HG03432 (cell line): ENCODE data around the gene MARK3.
"Not testable (repeated sequence)": the region's sequence is repeated elsewhere in the genome, so short reads cannot be mapped to it uniquely, and the experiment has no call there.

Experiments used
- ATAC-seq: cut with Tn5 transposase; IDR thresholded peaks from one replicate; pipeline ENCODE4 v1.9.1; 2021; ENCODE audit warnings: mild to moderate bottlenecking, moderate library complexity; ENCODE audit not compliant: unreplicated experiment

MARK3 gene

DNA sequence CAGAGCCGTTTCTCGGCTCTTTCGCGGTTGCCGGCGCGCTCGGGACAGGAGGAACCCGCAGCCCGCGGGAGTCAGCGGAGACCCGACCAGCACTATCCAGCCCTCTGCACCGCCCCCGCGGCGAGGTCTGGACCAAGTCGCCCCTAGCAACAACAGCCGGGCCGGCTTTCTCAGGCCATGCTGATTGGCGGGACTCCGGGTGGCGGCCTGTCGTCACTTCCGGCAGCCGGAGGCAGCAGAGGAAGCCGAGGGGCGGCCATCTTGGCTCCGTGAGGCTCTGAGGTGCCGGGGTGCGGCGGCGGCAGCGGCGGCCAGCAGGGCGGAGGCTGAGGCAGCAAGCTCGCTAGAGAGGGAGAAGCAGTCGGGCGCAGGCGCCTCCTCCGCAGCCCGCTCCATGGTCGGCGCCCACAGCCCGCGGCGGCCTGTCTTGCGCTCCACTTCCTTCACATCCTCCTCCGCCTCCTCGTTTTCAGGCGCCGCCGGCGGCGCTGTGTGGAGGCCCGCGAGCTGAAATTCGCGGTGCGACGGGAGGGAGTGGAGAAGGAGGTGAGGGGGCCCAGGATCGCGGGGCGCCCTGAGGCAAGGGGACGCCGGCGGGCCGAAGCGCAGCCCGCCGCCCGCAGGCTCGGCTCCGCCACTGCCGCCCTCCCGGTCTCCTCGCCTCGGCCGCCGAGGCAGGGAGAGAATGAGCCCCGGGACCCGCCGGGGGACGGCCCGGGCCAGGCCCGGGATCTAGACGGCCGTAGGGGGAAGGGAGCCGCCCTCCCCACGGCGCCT lies at the start of gene MARK3:
Gene MARK3, plus strand, starts transcription at position 264 of the 777 bp plus-strand sequence. CDS start 615 bp downstream, outside the sequence.
- ATAC-seq, result peak; percentile 94

DNA sequence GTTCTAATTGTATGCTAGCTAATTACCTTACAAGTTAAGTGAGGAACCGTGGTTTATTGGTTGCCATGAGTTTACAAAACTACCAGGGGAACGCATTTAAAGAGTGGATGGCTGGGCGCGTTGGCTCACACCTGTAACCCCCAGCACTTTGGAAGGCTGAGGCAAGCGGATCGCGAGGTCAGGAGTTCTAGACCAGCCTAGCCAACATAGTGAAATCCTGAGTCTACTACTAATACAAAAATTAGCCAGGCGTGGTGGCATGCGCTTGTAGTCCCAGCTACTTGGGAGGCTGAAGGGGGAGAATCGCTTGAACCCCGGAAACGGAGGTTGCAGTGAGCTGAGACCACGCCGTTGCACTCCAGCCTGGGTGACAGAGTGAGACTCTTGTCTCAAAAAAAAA lies 49.0 kb upstream of the MARK3 start:
- ATAC-seq, result no peak

DNA sequence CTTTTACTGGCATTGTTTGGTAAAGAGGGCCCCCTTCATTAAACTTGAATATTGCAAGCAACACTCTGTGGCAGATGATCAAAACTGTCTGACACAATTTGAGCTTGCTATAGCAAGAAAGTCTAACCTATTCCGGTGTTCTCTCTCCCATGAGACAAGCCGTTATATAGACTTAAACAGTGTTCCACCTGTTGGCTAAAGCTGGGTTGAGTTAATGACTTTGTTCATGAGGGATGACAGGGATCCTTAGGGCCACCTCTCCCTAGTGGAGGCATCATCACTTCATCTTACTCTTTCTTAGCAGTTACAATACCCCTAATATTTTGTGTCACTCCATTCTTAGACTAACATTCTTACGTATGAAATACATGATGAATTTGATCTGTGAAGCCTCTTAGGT lies 47.4 kb upstream of the MARK3 start:
- no peak for ATAC-seq

DNA sequence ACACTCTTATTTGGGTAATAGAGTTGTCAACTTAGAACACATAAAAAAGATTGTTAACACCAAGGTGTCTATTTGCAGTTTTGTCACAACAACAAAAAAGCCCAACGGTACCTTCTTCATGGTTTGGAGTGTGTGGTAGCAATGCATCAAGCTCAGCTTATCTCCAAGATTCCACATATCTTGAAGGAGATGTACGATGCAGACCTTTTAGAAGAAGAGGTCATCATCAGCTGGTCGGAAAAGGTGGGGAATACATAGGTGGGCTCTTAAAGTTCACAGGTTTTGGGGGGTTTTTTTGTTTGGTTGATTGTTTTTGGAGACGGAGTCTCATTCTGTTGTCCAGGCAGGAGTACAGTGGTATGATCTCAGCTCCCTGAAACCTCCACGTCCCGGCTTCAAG lies 45.7 kb upstream of the MARK3 start:
- ATAC-seq, result no peak

DNA sequence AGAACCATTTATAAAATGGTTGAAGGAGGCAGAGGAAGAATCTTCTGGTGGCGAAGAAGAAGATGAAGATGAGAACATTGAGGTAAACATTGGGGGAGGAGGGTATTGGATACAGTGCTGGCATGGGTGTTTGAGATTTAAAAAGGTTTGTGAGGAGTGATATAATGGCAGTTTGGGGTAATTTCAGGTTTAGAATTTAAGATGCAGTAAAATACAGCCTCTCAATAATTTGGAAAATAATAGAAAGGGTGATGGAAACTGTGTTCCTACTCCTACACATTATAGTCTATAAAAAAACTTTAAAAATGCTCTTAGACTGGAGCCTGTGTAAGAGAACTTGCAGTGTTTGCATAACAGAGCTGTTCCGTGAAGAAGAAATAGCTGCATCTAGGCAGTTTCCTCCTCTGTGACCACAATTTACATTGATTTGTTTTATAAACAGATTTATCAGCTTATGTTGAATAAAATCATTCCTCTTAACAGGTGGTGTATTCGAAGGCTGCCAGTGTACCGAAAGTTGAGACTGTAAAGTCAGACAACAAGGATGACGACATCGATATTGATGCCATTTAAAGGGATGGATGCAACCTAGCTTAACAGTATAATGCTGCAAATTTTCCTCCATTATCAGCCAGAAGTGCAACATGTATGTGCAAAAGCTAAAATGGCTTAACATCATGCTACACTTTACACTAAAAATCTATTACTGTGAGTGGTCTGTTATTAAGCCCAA lies 44.6 kb upstream of the MARK3 start:
- no peak for ATAC-seq

DNA sequence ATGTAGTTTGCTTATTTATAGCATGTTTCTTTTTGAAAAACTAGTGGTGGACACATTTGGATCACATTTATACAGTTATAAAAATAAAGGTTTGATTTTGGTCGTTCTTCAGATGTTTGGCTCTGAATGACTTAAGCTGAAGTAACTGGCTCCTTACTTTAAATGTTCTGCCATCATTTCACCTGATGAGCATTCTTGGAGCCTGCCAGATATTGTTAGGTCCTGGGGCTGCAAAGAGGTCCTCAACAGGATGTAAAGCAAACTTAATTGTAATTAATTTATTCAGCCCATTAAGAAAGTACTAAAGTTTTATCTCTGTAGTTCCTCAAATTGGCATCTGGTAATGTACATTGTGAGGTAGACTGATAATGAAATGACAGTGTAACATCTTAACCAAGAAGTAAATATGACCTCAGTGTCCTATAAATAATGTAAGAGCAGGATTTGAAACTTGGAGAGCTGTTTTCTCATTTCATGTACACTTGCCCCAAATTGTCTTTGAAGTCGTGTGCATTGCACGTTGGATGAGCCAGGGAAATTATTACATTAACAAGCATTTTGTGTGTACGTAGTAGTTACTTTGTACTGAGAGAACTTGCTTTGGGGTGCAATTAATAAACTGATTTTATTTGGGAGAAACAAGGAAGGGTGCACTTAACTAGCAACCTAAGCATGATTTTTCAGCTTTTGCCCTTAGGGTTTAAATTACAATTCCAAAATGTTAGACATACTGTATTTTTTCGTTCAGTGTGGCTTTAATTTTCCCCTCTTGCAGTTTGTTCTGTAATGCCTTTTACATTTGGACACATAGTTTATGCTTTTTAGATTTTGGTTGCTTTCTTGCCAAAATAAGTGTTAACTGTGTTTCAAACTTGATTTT lies 43.7 kb upstream of the MARK3 start:
- ATAC-seq, result no peak

DNA sequence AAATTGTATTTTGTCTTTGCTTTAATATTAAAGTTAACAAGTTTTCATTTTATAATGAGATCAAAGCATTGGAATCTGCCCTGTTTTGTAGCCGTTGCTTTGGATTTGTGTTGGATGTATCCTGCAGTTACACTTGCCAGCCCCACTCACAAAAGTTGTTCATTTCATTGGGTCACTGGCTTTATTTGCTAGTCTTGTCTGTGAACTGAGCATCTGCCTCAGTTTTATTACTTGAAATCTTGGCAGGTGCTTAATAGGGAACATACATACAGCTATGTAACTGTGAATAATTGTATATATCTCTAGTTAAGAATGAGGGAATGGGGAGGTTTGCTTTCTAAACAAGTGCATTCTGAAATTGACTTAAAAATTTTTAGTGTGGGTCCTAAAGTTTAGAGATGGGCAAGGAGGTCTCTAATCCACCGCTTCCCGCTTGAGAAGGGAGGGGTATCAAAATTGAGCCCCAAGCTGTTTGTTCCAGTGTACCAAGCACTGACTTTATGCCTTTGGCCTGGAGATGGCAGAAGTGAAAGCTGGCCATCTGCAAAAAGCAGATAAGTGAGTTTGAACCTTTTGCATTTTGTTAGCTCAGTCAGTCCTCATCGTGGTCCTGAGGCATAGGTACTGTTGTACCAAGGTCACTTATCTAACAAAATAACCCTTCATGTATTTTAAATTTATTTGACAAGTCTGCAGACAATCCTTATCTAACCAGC lies 41.9 kb upstream of the MARK3 start:
- no peak for ATAC-seq

DNA sequence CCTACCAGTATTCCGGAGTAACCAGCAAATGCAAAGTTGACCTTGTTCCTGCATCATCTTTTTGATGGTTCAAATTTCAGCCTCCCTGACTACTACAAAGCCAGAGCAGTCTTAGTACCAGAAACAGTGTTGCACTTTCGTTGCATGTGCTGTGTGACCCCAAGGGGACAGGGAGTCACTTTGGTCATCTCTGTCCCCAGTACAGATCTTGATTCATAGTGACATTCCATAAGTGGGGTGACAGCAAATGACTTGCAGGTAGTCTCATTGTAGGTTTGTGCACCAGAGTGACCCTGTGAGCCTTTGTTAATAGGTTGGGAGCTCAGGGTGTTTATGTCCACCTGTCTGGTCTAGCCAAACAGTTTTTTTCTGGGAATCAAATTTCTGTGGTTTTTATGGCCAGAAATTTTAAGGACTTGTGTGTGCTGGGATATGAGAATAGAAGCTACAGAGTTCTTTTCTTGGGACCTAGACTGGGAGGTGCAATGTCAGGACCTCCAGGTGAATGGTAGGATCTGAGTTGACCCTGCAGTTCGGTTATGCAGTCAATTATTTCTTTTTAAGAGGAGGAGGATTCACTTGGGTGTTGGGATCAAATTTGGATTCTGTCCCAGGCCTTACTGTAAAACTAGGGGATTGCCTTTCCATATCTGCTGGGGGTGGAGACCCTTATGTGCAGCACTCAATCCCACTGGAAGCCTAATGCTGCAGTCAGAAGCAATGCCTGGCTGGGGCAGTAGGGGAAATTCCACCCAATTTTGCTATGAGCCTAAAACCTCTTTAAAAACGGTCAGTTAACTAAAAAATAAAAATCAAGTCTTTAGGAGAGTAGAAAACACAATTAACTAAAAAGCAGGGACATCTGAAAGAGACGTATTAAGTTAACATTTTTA lies 41.1 kb upstream of the MARK3 start:
- no peak for ATAC-seq

DNA sequence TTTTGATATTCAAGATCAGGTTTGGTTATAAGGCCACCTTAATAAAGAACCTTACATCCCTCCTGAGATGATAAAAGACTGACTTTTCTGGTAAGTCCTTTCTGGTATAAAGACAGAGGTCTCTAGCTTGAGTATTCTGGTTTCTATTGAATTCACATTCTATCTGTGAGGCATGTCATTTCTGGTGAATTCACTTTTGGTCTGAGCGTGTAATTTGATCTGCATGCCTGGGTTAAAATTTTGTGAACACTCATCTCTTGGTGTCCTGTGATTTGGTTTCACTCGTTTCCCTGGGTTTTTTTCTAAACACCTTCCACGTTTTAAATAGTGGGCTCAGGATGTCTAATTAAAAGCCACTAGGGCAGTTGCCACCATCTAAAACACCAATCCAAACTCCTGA lies 38.9 kb upstream of the MARK3 start:
- ATAC-seq, result no peak

DNA sequence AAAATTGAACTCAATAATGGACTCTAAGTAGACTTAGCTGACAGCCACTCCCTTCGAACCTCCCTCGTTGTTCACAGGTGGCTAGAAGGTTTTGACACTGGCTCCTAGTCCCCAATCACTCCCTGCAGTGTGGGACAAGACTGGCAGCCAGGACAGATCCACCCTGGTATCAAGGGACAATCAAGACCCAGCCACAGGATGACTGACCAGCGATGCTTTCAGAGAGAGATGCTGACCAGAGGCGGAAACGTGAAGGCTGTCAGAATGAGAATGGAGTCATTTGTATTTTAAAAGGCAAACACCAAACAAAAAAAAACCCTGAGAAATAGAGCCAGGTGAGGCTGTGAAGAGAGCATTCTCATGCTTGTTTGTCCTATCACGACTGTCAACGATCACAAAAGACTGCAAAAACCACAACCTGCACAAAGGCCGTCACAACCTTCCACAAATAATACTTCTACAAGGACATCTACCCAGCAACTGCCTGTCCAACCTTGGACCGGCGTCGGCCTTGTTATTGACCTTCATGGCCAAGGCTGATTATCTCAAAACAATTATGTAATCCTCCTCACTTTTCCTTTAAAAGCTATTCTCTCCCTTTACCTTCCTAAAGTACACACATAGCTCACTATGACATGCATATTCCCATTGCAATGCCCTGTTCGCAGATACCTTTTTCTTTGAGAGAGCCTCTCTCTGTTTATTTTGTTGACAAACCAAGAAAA lies 38.0 kb upstream of the MARK3 start:
- no peak for ATAC-seq

DNA sequence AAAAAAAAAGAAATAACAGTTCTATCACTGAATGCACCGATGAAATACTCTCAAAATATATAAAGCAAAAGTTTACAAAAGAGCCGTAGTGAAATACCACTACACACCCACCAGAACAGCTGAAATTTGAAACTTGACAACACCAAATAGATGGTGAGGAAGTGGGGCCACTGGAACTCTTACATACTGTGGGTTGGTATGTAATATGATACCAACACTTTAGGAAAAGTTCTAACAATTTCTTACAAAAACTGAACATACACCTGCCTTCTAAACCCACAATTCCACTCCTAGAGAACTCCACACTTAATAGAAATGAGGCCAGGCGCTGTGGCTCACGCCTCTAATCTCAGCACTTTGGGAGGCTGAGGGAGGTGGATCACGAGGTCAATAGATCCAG lies 37.1 kb upstream of the MARK3 start:
- ATAC-seq, result no peak

DNA sequence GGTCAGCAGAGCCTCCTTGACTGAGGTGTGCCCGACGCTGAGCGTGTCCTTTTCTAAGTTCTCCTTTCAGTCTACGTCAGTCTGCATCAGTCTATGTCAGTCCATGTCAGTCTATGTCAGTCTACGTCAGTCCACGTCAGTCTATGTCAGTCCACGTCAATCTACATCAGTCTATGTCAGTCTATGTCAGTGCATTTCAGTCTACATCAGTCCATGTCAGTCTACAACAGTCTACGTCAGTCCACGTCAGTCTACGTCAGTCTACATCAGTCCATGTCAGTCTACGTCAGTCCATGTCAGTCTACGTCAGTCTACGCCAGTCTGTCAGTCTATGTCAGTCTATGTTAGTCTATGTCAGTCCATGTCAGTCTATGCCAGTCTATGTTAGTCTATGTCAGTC lies 35.2 kb upstream of the MARK3 start:
- ATAC-seq, result no peak

DNA sequence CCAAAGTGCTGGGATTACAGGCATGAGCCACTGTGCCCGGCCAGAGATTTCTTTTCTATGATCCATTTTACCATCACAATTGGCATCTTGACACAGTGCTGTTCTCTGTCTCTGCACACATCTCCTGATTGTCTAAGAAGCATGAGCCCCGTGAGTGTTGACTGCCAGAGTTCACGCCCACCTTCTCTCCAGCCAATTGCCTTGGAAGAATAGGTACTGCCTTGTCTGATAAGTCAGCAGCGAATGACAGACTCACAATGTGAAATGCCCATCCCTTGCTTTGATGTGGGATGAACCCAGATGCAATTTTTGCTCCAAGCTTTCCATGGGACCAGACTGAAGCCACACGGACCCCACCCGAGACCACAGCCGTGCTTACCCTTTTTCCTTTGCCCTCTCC lies 31.9 kb upstream of the MARK3 start:
- no peak for ATAC-seq

DNA sequence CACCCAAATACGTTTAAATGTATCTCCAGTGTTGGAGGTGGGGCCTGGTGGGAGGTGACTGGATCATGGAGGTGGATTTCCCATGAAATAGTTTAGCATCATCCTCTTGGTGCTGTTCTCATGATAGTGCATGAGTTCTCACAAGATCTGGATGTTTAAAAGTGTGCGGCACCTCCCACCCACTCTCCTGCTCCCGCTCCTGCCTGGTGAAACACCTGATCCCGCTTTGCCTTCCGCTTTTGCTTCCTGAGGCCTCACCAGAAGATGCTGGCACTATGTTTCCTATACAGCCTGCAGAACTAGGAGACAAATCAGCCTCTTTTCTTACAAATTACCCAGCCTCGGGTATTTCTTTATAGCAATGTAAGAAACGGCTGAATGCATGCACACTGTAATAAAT lies 31.1 kb upstream of the MARK3 start:
- no peak for ATAC-seq

DNA sequence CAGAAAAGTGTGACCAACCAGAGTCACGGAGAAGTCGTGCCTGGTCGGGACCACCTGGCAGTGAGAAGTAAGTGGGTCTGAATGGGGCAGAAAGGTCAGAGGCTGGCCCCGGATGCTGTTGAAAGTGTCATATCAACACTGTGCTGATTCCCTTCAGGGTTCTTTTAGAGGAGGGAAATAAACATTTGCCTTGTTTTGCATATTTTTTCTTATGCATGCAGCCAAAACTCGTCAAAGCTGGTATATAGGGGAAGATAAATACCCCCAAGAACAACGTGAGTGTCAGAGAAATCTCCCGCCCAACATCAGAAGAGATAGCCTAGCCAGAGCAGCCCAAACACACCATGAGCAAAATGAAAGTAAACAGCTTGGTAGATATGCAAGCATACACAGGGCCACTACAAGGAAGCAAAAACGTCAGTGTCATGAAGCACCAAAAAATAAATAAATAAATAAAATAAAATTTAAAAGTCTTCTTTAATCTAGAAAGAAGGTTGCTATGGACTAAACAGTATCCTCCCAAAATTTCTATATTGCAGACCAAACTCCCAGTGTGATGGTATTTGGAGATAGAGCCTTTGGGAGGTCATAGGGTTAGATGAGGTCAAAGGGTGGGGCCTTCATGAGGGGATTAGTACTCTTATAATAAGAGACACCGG lies 29.1 kb upstream of the MARK3 start:
- no peak for ATAC-seq

DNA sequence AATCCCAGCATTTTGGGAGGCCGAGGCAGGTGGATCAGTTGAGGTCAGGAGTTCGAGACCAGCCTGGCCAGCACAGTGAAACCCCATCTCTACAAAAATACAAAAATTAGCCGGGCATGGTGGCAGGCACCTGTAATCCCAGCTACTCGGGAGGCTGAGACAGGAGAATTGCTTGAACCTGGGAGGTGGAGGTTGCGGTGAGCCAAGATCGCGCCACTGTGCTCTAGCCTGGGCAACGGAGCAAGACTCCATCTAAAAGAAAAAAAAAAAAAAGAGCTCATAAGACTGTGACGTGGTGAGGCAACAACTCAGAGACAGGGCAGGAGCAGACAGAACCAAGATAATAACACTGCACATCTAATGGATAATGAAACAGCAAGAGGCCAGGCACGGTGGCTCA lies 27.7 kb upstream of the MARK3 start:
- not testable (repeated sequence) for ATAC-seq

DNA sequence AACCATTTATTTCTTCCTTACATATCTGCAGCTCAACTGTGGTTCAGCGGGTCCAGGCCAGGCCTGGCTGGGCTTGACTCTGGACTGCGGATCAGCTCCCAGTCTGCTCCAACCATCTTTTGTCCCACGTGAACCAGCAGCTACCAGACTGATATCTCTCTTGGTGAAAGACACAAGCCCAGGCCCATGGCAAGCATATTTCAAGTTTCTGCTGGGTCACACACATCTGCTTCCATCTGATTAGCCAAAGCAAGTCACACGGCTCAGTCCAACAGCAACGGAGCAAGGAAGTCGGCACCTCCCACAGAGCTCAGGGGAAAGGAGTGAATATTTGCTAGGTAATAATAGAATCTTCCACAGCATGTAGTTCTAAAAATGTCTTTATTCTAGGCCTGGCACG lies 24.7 kb upstream of the MARK3 start:
- ATAC-seq, result no peak

DNA sequence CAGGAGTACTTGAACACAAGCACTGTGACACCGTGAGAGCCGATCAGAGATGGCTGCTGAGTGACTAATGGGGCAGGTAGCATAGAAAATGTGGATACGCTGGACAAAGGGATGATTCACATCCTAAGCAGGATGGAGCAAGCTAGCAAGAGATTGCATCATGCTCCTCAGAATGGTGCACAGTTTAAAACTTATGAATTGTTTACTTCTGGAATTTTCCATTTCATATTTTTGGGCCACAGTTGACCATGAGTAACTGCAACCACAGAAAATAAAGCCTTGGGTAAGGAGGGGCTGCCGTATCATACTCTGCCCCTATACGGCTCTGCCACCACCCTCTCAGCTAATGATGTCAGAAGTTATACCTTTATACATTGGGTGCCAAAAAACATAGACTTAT lies 23.3 kb upstream of the MARK3 start:
- no peak for ATAC-seq

DNA sequence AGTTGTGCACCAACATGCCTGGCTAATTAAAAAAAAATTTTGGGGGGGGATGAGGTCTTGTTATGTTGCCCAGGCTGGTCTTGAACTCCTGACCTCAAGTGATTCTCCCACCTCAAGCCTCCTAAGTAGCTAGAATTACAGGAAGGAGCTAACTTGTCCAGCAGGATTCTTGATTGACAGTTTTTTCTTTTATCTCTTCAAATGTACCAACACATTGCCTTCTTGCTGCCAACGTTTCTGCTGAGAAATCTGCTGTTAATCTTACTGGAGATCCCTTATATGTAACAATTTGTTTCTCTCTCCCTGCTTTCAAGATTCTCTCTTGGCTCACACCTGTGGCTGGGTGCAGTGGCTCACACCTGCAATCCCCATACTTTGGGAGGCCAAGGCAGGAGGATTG lies 22.4 kb upstream of the MARK3 start:
- no peak for ATAC-seq
